Neuronal stem cell (in vitro differentiated cells): Measurements from ENCODE around the gene WDR87.
A peak's percentile ranks its signal among the peaks of the same experiment; 100 is the strongest.
"Not testable (repeated sequence)": the region's sequence is repeated elsewhere in the genome, so short reads cannot be mapped to it uniquely, and the experiment has no call there.

ENCODE experiments used
- DNase-seq: peaks from one replicate; pipeline ENCODE4 v3.0.0-alpha.2; 2013; ENCODE audit warnings: low spot score
- H2AFZ ChIP-seq: one replicate; pipeline ENCODE4 v1.6.1; 2013; ENCODE audit warnings: mild to moderate bottlenecking, low read length, inconsistent platforms
- H2AK5ac ChIP-seq: 2 replicates; pipeline ENCODE4 v1.6.1; 2013; ENCODE audit warnings: low read depth, mild to moderate bottlenecking, inconsistent platforms, low read length, moderate library complexity, mixed read lengths
- H2BK120ac ChIP-seq: 2 replicates; pipeline ENCODE4 v1.6.1; 2013; ENCODE audit warnings: low read depth, mild to moderate bottlenecking, inconsistent platforms, low read length, moderate library complexity, mixed read lengths
- H2BK12ac ChIP-seq: one replicate; pipeline ENCODE4 v1.6.1; 2013; ENCODE audit warnings: low read length, inconsistent platforms
- H2BK15ac ChIP-seq: 2 replicates; pipeline ENCODE4 v1.6.1; 2013; ENCODE audit warnings: mild to moderate bottlenecking, low read length, inconsistent platforms, mixed read lengths
- H2BK5ac ChIP-seq: one replicate; pipeline ENCODE4 v1.6.1; 2013; ENCODE audit warnings: inconsistent platforms, mild to moderate bottlenecking, low read length, moderate library complexity
- H3K14ac ChIP-seq: one replicate; pipeline ENCODE4 v1.6.1; 2013; ENCODE audit warnings: low read length, inconsistent platforms
- H3K18ac ChIP-seq: 2 replicates; pipeline ENCODE4 v1.6.1; 2013; ENCODE audit warnings: low read length, inconsistent platforms
- H3K23ac ChIP-seq: 2 replicates; pipeline ENCODE4 v1.6.1; 2013; ENCODE audit warnings: low read depth, mild to moderate bottlenecking, mixed read lengths, low read length, inconsistent platforms; ENCODE audit not compliant: poor library complexity
- H3K27ac ChIP-seq: replicated peaks from 3 replicates; pipeline ENCODE4 v1.5.1; 2013; ENCODE audit warnings: low read length, inconsistent platforms
- H3K27me3 ChIP-seq, 3 experiments: 2 replicates each; pipeline ENCODE4 v1.6.1; 2013; ENCODE audit warnings: low read length in 3 of 3, mild to moderate bottlenecking in 2 of 3, inconsistent platforms in 1 of 3, low read depth in 1 of 3, mixed read lengths in 1 of 3, moderate library complexity in 1 of 3; ENCODE audit not compliant: control insufficient read depth in 3 of 3, insufficient read depth in 3 of 3
- H3K36me3 ChIP-seq, 2 donors: replicated peaks in 1 of 2; 2 replicates each; pipeline ENCODE4 v1.6.1; 2013; ENCODE audit warnings: low read length in 2 of 2; ENCODE audit not compliant: control insufficient read depth in 2 of 2, insufficient read depth in 2 of 2
- H3K4ac ChIP-seq: 2 replicates; pipeline ENCODE4 v1.6.1; 2013; ENCODE audit warnings: inconsistent platforms, mild to moderate bottlenecking, low read length, moderate library complexity
- H3K4me1 ChIP-seq, 2 donors: 1 replicate in 1 of 2; 2 replicates in 1 of 2; pipeline ENCODE4 v1.6.1; 2013; ENCODE audit warnings: low read length in 2 of 2, low read depth in 1 of 2; ENCODE audit not compliant: control insufficient read depth in 2 of 2, insufficient read depth in 1 of 2
- H3K4me2 ChIP-seq: one replicate; pipeline ENCODE4 v1.6.1; 2013; ENCODE audit warnings: mild to moderate bottlenecking, low read length, inconsistent platforms; ENCODE audit not compliant: insufficient read depth, poor library complexity, severe bottlenecking
- H3K4me3 ChIP-seq, 2 donors: 2 replicates each; pipeline ENCODE4 v1.5.1; 2013; ENCODE audit warnings: low read length in 2 of 2, mild to moderate bottlenecking in 2 of 2, inconsistent platforms in 1 of 2, moderate library complexity in 1 of 2
- H3K79me1 ChIP-seq: one replicate; pipeline ENCODE4 v1.6.1; 2013; ENCODE audit warnings: low read depth, mild to moderate bottlenecking, inconsistent platforms, low read length, moderate library complexity
- H3K9ac ChIP-seq: one replicate; pipeline ENCODE4 v1.6.1; 2013; ENCODE audit warnings: mild to moderate bottlenecking, low read depth, low read length, inconsistent platforms; ENCODE audit not compliant: poor library complexity
- H3K9me3 ChIP-seq, 2 donors: replicated peaks in 1 of 2; 2 replicates each; pipeline versions ENCODE3 to v1.6.1; 2013; ENCODE audit warnings: low read length in 2 of 2, mild to moderate bottlenecking in 2 of 2, inconsistent platforms in 1 of 2, low read depth in 1 of 2, mixed read lengths in 1 of 2, moderate library complexity in 1 of 2; ENCODE audit not compliant: control insufficient read depth in 2 of 2, insufficient read depth in 1 of 2
- H4K8ac ChIP-seq: one replicate; pipeline ENCODE4 v1.6.1; 2013; ENCODE audit warnings: low read depth, mild to moderate bottlenecking, inconsistent platforms, low read length, moderate library complexity
- H4K91ac ChIP-seq: one replicate; pipeline ENCODE4 v1.6.1; 2013; ENCODE audit warnings: low read length, low read depth, mild to moderate bottlenecking, inconsistent platforms; ENCODE audit not compliant: poor library complexity
- WGBS, 2 donors: extraction: QIAGEN DNeasy Blood & Tissue Kit; methylation state at CpG; one replicate each; pipeline ENCODE4 v1.1.7; 2013; ENCODE audit warnings: missing lambda C conversion rate in 2 of 2, mixed read lengths in 1 of 2; ENCODE audit not compliant: insufficient read length in 2 of 2, insufficient replicate concordance in 1 of 2; ENCODE audit errors: extremely low coverage in 2 of 2; 5-methylcytosine and 5-hydroxymethylcytosine counted together

WDR87 gene

GRCh38 chr19:37869766-37870340 lies 36.5 kb downstream of the WDR87 start:
- H3K4me1 ChIP-seq, result peaks cover 2 to 4% of the 10 kb centered on the region in 2 donors
- H3K36me3 ChIP-seq, result no peaks in the 10 kb centered on the region
- WGBS, 2 donors, result no CpG with 5 or more reads among the region's 4 CpGs
- no peaks in the 10 kb centered on the region for H3K27me3 ChIP-seq
- H2AFZ ChIP-seq, result no peak overlapping the region
- no peak for DNase-seq
- no peak overlapping the region for H2BK12ac ChIP-seq
- H4K91ac ChIP-seq, result no peak overlapping the region
- H3K4me3 ChIP-seq, result no peak overlapping the region
- no peak overlapping the region for H2BK120ac ChIP-seq
- H3K14ac ChIP-seq, result no peak overlapping the region
- no peak overlapping the region for H2AK5ac ChIP-seq
- H3K4ac ChIP-seq, result no peak overlapping the region
- no peak overlapping the region for H4K8ac ChIP-seq
- no peak overlapping the region for H3K9ac ChIP-seq
- no peak overlapping the region for H3K23ac ChIP-seq
- H3K4me2 ChIP-seq, result no peak overlapping the region
- H2BK15ac ChIP-seq, result no peak overlapping the region
- H3K27ac ChIP-seq, result no peak overlapping the region
- H2BK5ac ChIP-seq, result no peak overlapping the region
- H3K18ac ChIP-seq, result no peak overlapping the region
- H3K9me3 ChIP-seq, result peaks cover 6 to 13% of the 10 kb centered on the region in 2 donors
- no peaks in the 10 kb centered on the region for H3K79me1 ChIP-seq

DNA sequence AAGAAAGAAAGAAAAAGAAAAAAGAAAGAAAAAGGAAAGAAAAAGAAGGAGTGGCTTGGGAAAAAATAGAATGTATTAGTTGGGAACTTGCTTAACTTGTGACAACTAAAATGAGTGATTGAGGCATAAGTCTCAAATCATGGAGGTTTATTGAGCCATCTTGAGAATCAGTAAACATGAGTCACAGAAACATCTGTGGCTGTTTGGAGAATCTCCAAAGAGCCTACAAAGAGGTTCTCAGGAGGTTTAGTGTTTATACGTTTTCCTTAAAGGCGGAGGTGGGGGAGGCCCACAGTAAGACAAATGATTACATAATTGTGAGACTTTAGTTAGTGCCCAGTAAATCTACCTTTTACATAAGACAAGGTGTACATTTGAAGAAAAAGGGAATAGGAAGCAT lies 38.6 kb downstream of the WDR87 start:
- no peak overlapping the region for H2AK5ac ChIP-seq
- H3K27ac ChIP-seq, result no peak overlapping the region
- H2AFZ ChIP-seq, result no peak overlapping the region
- H3K4me1 ChIP-seq, result peaks cover 2 to 4% of the 10 kb centered on the region in 2 donors
- no peak overlapping the region for H3K18ac ChIP-seq
- no peak overlapping the region for H3K14ac ChIP-seq
- no peaks in the 10 kb centered on the region for H3K79me1 ChIP-seq
- H2BK15ac ChIP-seq, result no peak overlapping the region
- no peak overlapping the region for H3K9ac ChIP-seq
- no peak overlapping the region for H2BK120ac ChIP-seq
- no peak for DNase-seq
- H3K4me3 ChIP-seq, result no peak overlapping the region
- WGBS, 2 donors, result no CpG with 5 or more reads among the region's 2 CpGs
- peaks cover 6 to 13% of the 10 kb centered on the region in 2 donors for H3K9me3 ChIP-seq
- no peak overlapping the region for H4K8ac ChIP-seq
- no peak overlapping the region for H3K23ac ChIP-seq
- no peak overlapping the region for H3K4ac ChIP-seq
- no peak overlapping the region for H2BK5ac ChIP-seq
- H2BK12ac ChIP-seq, result no peak overlapping the region
- no peak overlapping the region for H3K4me2 ChIP-seq
- no peak overlapping the region for H4K91ac ChIP-seq
- H3K27me3 ChIP-seq, result no peaks in the 10 kb centered on the region
- no peaks in the 10 kb centered on the region for H3K36me3 ChIP-seq

- H4K8ac ChIP-seq, DNase-seq, H3K4me3 ChIP-seq, H3K9ac ChIP-seq, H3K36me3 ChIP-seq, H3K79me1 ChIP-seq, H3K23ac ChIP-seq, H3K14ac ChIP-seq, H2BK5ac ChIP-seq, H3K27me3 ChIP-seq, H3K4me2 ChIP-seq, H3K4me1 ChIP-seq, H3K4ac ChIP-seq, H3K9me3 ChIP-seq, H2BK120ac ChIP-seq, H4K91ac ChIP-seq, H2BK12ac ChIP-seq: not testable (repeated sequence)
- Histone ChIP-seq H3K27ac (peak overlapping the region; percentile 64), H3K18ac (peak overlapping the region; percentile 83), H2AK5ac (peak overlapping the region; percentile 81), H2AFZ (peak overlapping the region; percentile 29), H2BK15ac (peak overlapping the region; percentile 89)
- no CpG with 5 or more reads among the region's 9 CpGs for WGBS, 2 donors
Observed at GRCh38 chr19:37865930-37866329, 40.5 kb downstream of the WDR87 start.

GRCh38 chr19:37864501-37864900 lies 41.9 kb downstream of the WDR87 start:
- H2AFZ ChIP-seq, result no peak overlapping the region
- no peak for DNase-seq
- H4K8ac ChIP-seq, result no peak overlapping the region
- no peaks in the 10 kb centered on the region for H3K27me3 ChIP-seq
- H3K9ac ChIP-seq, result no peak overlapping the region
- no peak overlapping the region for H3K18ac ChIP-seq
- H2BK120ac ChIP-seq, result no peak overlapping the region
- no peak overlapping the region for H2AK5ac ChIP-seq
- no peaks in the 10 kb centered on the region for H3K36me3 ChIP-seq
- no peak overlapping the region for H2BK12ac ChIP-seq
- H3K4ac ChIP-seq, result no peak overlapping the region
- H2BK15ac ChIP-seq, result no peak overlapping the region
- H3K4me3 ChIP-seq, result no peak overlapping the region
- no peak overlapping the region for H3K14ac ChIP-seq
- H3K27ac ChIP-seq, result no peak overlapping the region
- no peaks in the 10 kb centered on the region for H3K79me1 ChIP-seq
- WGBS, 2 donors, result no CpG with 5 or more reads among the region's 3 CpGs
- no peak overlapping the region for H2BK5ac ChIP-seq
- H4K91ac ChIP-seq, result no peak overlapping the region
- peaks cover 2 to 4% of the 10 kb centered on the region in 2 donors for H3K4me1 ChIP-seq
- H3K9me3 ChIP-seq, result peaks cover 0 to 2% of the 10 kb centered on the region in 2 donors
- no peak overlapping the region for H3K23ac ChIP-seq
- H3K4me2 ChIP-seq, result no peak overlapping the region
